HG03045 (cell line): ENCODE measurements around the gene ASZ1.

ENCODE experiments used
- ATAC-seq: cut with Tn5 transposase; IDR thresholded peaks from one replicate; pipeline ENCODE4 v1.9.1; 2021; ENCODE audit warnings: mild to moderate bottlenecking, moderate library complexity; ENCODE audit not compliant: unreplicated experiment

ASZ1 gene

DNA sequence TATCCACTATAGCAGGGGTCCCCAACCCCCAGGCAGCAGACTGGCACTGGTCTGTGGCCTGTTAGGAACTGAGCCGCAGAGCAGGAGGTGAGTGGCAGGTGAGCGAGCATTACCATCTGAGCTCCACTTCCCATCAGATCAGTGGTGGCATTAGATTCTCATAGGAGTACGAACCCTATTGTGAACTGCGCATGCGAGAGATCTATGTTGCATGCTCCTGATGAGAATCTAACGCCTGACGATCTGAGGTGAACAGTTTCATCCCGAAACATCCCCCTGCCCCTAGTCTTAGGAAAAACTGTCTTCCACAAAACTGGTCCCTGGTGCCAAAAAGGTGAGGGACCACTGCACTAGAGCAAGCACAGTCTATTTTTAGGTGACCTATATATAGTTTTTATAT is 23.6 kb downstream of the ASZ1 start:
- ATAC-seq: no peak

DNA sequence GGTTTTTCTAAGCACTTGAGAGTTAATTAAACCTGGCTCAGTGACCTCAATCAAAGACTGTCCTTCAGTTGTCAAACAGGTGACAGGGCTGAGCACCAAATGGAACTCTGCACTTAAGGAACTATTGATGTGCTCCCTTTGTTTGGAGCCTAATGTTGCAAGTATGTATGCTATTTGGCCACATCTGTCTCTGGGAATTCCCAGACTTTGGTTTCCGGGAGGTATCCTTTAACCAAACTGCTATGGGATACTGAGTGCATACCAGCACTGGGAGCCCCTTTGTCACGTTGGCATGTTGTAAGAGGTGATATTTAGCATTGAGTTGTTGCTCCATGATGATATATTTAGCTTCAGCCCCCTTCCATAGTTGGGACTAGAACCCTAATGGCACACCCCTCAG is 25.2 kb downstream of the ASZ1 start:
- no peak for ATAC-seq

DNA sequence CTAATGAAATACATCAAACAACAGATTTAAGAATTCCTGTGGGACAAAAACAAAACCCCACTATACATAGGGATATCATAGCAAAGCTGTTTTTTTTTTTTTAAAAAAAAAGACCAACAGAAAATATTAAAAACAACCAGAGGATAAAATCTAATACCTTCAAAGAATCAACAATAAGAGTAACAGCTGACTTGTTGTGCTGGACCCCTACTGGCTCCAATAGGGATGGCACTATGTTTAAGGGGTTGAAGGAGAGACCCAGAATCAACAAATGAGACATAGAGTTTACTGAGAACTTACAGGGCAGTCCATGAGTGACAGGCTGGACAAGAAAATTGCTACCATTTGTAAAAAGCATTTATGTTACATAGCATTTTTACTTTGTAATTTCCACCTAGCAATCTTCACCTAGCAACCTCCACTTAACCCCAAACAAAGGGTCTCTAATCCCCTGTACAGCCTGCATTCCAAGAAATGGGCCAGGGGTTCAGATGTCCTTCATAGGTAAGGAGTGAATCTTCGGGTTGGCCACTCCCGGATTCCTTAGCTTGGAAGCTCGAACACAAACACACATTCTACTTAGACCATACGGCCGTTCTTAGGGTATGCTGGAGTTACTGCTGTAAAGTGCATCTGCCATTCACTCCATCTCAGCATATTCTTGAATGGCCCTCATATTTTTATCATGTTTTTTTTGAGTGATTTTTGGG is 25.8 kb downstream of the ASZ1 start:
- ATAC-seq: no peak

DNA sequence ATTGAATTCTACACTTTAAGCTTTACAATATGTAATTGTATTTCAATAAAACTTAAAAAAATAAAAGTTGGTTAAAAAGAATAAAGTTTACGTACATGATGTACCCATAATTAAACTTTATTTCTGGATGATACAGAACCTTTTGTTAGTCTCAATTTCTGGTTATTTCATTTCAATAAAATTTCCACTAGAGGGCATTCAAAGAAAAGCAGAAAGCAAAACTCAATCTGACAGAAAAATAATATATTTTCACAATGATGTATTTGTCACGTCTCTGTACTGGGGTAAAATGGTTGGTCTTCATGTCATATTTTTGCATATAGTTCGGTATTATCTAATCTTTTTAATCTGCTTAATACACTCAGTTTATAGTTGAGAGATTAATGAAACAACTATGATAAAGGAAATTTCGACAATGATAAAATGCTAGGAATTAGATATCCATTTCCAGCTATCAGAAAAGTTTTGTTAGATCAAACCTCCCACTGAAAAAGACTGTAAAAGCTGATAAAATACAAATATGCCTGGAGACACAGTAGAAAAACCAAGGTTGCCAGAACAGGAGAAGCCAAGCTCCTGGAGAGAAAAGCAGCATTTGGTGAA is 27.4 kb downstream of the ASZ1 start:
- ATAC-seq: no peak

DNA sequence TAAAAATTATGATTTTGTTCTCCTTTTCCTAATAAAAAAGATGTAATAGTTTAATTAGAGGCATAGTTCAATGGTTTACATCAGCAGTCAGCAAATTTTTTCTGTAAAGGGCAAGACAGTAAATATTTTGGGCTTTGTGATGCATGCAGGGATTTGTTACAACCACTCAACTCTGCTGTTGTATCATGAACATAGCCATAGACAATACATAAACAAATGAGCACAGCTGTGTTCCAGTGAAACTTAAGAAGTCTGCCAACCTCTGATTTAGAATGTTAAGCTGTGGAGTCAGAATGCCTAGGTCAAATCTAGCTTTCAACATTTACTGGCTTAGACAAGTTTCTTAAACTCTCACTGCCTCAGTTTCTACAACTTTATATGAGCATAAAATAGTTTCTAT is 31.6 kb downstream of the ASZ1 start:
- ATAC-seq: no peak

GRCh38 chr7:117393781-117394180 is 33.5 kb downstream of the ASZ1 start:
- no peak for ATAC-seq

- no peak for ATAC-seq
Measured at GRCh38 chr7:117389871-117390270, 37.4 kb downstream of the ASZ1 start.

DNA sequence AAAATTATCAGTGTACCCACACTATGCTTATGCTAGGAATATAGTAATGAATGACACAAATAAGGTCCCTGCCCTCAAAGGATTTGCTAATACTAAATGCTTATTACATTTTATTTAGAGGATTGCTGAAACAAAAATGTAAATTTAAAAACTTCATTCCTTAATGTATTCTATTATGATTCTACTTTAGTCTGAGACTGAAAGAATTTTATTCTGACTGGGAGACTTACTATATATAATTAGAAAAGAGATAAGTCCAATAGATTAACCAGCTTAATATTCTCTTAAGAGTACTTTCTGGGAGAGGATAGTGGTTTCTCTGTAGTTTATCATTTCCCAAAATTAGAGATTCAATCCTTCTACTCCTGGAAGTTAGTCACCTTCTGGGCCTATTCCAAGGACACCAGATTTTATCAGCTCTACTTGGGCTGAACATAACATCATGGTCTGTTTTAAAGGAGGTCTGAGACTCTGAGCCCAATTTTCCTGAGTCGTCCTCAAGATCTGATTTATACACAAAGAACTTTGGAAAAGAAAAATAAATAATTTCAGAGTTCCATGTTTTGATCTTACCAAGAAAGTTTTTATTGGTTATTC is 41.1 kb downstream of the ASZ1 start:
- no peak for ATAC-seq

DNA sequence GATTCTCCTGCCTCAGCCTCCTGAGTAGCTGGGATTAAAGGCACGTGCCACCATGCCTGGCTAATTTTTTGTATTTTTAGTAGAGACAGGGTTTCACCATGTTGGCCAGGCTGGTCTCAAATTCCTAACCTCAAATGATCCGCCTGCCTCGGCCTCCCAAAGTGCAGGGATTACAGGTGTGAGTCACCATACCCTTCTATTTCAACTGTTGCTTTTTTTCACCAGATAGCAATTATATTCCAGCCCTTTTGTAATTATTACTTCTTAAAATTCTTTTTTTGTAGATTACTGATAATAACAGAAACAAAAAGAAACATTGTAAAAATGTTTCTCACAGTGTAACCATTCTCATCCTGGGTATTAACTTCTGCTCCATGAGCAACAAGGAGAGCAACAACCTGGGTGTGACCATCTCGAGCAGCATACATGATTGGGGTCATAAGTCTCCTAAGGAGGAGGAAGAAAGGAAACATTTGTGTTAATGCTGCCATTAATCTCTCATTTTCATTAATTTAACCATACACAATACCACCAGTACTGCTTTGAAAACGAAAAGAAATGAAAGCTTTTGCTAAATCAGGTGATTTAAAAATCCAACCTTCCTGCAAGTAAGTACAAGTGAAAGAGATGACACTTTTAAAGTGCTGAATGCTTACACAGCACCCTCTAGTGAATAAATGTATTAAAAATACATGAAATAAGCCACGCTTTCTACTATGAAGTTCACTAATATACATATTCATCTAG is 41.8 kb downstream of the ASZ1 start:
- no peak for ATAC-seq

DNA sequence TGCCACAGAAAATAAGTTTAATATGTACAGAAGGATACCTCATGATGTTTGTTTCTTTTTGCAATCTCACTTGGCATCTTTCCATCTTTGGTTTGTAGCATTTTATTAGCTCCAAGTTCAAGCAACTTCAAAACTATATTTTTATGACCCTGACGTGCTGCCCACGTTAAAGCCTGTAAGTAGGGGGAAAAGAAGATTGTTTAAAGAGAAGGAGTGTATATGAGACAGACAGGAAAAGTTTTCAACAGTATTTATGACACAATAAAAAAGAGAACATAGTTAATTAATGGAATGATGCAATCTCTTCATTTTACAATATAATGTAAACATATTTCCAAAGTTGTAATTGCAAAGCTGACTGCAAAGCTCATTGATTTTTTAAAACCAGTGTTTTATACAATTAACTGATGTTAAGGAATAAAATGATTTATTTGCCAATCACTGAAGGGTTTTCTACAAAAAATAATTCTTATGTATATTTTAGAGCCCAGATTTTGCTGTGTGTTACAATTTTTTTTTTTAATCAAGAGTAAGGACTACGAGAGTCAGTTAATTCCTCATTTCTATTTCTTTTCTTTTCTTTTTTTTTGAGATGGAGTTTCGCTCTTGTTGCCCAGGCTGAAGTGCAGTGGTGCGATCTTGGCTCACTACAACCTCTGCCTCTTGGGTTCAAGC is 42.5 kb downstream of the ASZ1 start:
- no peak for ATAC-seq

- no peak for ATAC-seq
Measured at GRCh38 chr7:117383483-117384189, 43.7 kb downstream of the ASZ1 start.

- no peak for ATAC-seq
Measured at GRCh38 chr7:117383046-117383445, 44.2 kb downstream of the ASZ1 start.

- no peak for ATAC-seq
Measured at GRCh38 chr7:117381362-117381761, 45.9 kb downstream of the ASZ1 start.

GRCh38 chr7:117375380-117375779 is 51.9 kb downstream of the ASZ1 start:
- no peak for ATAC-seq

- no peak for ATAC-seq
Measured at GRCh38 chr7:117372073-117372472, 55.2 kb downstream of the ASZ1 start.

DNA sequence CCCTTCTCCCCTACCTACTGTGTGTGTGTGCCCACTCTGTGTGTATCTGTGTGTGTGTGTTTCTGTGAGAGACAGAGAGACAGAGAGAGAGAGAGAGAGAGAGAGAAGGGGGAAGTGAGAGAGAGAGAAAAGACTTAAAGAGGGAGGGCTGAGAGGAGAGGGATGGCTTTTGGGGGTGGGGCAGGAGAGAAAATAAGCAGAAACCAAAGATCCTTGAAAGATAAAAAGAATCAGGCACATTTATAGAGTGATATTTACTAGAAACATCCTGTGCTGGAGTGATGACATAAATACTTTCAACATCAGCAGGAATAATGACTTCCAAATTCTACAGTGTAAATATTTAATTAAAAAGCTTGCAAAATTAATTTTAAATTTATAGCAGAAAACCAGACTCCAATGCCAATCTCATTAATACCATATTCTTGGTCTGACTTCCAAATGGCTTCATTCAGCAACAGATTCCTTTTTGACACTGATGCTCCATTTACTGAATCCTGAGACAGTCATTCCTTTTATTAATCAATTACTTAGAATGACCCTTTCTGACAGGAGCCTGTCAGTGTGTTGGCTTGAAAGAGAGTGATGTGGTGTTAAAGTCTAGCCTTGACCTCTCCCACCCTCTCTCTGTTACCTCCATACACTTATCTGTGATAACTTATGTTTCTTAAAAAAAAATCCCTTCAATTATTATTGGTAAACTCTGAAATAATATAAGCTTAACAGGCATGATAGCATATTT is 62.8 kb downstream of the ASZ1 start:
- no peak for ATAC-seq

GRCh38 chr7:117362294-117362888 is 64.9 kb downstream of the ASZ1 start:
- no peak for ATAC-seq

- no peak for ATAC-seq
Measured at GRCh38 chr7:117350027-117350426, 77.3 kb downstream of the ASZ1 start.

DNA sequence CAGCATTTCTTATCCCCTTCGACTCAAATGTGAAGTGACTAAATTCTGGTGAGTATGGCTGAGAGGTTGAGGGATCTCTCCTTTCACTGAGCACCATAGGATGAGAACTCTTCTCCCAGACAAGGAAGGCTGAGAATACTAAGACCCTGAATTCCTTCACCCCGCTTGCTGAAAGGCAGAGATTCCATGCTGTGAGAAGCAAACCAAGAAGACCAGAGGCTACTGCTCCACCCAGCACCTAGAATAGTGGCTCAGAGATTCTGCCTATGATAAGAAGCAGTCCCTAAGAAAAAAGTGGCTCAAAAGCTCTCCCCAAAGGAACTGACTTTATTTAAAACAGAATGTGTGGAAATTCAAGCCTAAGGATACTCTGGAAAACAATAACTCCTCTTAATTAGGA is 77.7 kb downstream of the ASZ1 start:
- no peak for ATAC-seq
